ENCODE data around the gene ZNF791. TPM values are rescaled to one million over a fixed set of nuclear protein-coding genes. Genes with fewer than 3 reads are reported as not detected.

ZNF791 gene
- total RNA-seq, 1 donor from 2014 or later: 29.6 TPM

GRCh38 chr19:12667731-12668302, 57.1 kb downstream of the ZNF791 start:
- no peak for DNase-seq (ENCODE audit: low read depth)
- Histone ChIP-seq H3K9me3 (ENCODE audit: insufficient read depth, low read depth, low read length) (no peaks in the 10 kb centered on the region), H3K4me1 (ENCODE audit: insufficient read depth, low read length) (peaks cover 21% of the 10 kb centered on the region), H3K36me3 (ENCODE audit: insufficient read depth, low read length) (peaks cover 3% of the 10 kb centered on the region), H3K4me3 (ENCODE audit: insufficient read depth, low read depth, low read length) (no peak overlapping the region), H3K9ac (ENCODE audit: low read length) (peak overlapping the region; percentile 88), H4K20me1 (ENCODE audit: insufficient read depth, low read length) (peaks cover 19% of the 10 kb centered on the region), H3K4me2 (ENCODE audit: low read length) (peak overlapping the region; percentile 95), H3K79me2 (ENCODE audit: insufficient read depth, low read length) (peaks cover 55% of the 10 kb centered on the region), H3K27me3 (ENCODE audit: insufficient read depth, low read length) (no peaks in the 10 kb centered on the region), H3K27ac (ENCODE audit: low read depth, low read length) (no peak overlapping the region), H2AFZ (ENCODE audit: low read depth, low read length) (no peak overlapping the region)
- Mint-ChIP-seq H3K27me3 (ENCODE audit: low read depth, unreplicated experiment) (no peaks in the 10 kb centered on the region), H3K4me3 (ENCODE audit: unreplicated experiment) (peak overlapping the region; percentile 98), H3K27ac (ENCODE audit: unreplicated experiment) (no peak overlapping the region), H3K4me1 (ENCODE audit: low read depth, unreplicated experiment) (peaks cover 25% of the 10 kb centered on the region), H3K36me3 (ENCODE audit: low read depth, unreplicated experiment) (peaks cover 9% of the 10 kb centered on the region), H3K9me3 (ENCODE audit: unreplicated experiment) (no peaks in the 10 kb centered on the region)
- no peak for TF ChIP-seq CTCF (IDR thresholded peaks at IDR 0.05; ENCODE audit: insufficient read depth, low read depth, low read length)
- no peak for TF ChIP-seq EZH2 (IDR thresholded peaks at IDR 0.05; ENCODE audit: insufficient read depth, low read length)
- FAIRE-seq: no peak

GRCh38 chr19:12668346-12668745, 57.6 kb downstream of the ZNF791 start:
- no peaks in the 10 kb centered on the region for H3K9me3 ChIP-seq (ENCODE audit: insufficient read depth, low read depth, low read length)
- Mint-ChIP-seq H3K36me3 (ENCODE audit: low read depth, unreplicated experiment) (peaks cover 6% of the 10 kb centered on the region), H3K27me3 (ENCODE audit: low read depth, unreplicated experiment) (no peaks in the 10 kb centered on the region), H3K4me3 (ENCODE audit: unreplicated experiment) (peak overlapping the region; percentile 98), H3K27ac (ENCODE audit: unreplicated experiment) (peak overlapping the region; percentile 100), H3K4me1 (ENCODE audit: low read depth, unreplicated experiment) (peaks cover 25% of the 10 kb centered on the region), H3K9me3 (ENCODE audit: unreplicated experiment) (no peaks in the 10 kb centered on the region)
- peaks cover 55% of the 10 kb centered on the region for H3K79me2 ChIP-seq (ENCODE audit: insufficient read depth, low read length)
- DNase-seq (ENCODE audit: low read depth) (no peak), FAIRE-seq (no peak)
- peak overlapping the region; percentile 89 for H3K4me2 ChIP-seq (ENCODE audit: low read length)
- H4K20me1 ChIP-seq (ENCODE audit: insufficient read depth, low read length): peaks cover 19% of the 10 kb centered on the region
- no peaks in the 10 kb centered on the region for H3K27me3 ChIP-seq (ENCODE audit: insufficient read depth, low read length)
- TF ChIP-seq EZH2 (IDR thresholded peaks at IDR 0.05; ENCODE audit: insufficient read depth, low read length) (no peak), CTCF (IDR thresholded peaks at IDR 0.05; ENCODE audit: insufficient read depth, low read depth, low read length) (no peak)
- H2AFZ ChIP-seq (ENCODE audit: low read depth, low read length): no peak overlapping the region
- H3K4me1 ChIP-seq (ENCODE audit: insufficient read depth, low read length): peaks cover 21% of the 10 kb centered on the region
- H3K9ac ChIP-seq (ENCODE audit: low read length): peak overlapping the region; percentile 88
- peak overlapping the region; percentile 83 for H3K4me3 ChIP-seq (ENCODE audit: insufficient read depth, low read depth, low read length)
- peaks cover 3% of the 10 kb centered on the region for H3K36me3 ChIP-seq (ENCODE audit: insufficient read depth, low read length)
- H3K27ac ChIP-seq (ENCODE audit: low read depth, low read length): peak overlapping the region; percentile 97

- TF ChIP-seq CTCF (IDR thresholded peaks at IDR 0.05; ENCODE audit: insufficient read depth, low read depth, low read length): no peak
- TF ChIP-seq EZH2 (IDR thresholded peaks at IDR 0.05; ENCODE audit: insufficient read depth, low read length): no peak
- H3K27me3 ChIP-seq (ENCODE audit: insufficient read depth, low read length): no peaks in the 10 kb centered on the region
- Mint-ChIP-seq H3K4me1 (ENCODE audit: low read depth, unreplicated experiment) (peaks cover 25% of the 10 kb centered on the region), H3K36me3 (ENCODE audit: low read depth, unreplicated experiment) (peaks cover 6% of the 10 kb centered on the region), H3K4me3 (ENCODE audit: unreplicated experiment) (peak overlapping the region; percentile 98), H3K9me3 (ENCODE audit: unreplicated experiment) (no peaks in the 10 kb centered on the region), H3K27ac (ENCODE audit: unreplicated experiment) (peak overlapping the region; percentile 100), H3K27me3 (ENCODE audit: low read depth, unreplicated experiment) (no peaks in the 10 kb centered on the region)
- no peak for FAIRE-seq
- peak overlapping the region; percentile 84 for H2AFZ ChIP-seq (ENCODE audit: low read depth, low read length)
- peak overlapping the region; percentile 83 for H3K4me3 ChIP-seq (ENCODE audit: insufficient read depth, low read depth, low read length)
- DNase-seq (ENCODE audit: low read depth): peak; percentile 54
- peaks cover 21% of the 10 kb centered on the region for H3K4me1 ChIP-seq (ENCODE audit: insufficient read depth, low read length)
- H3K9me3 ChIP-seq (ENCODE audit: insufficient read depth, low read depth, low read length): no peaks in the 10 kb centered on the region
- H3K4me2 ChIP-seq (ENCODE audit: low read length): peak overlapping the region; percentile 89
- peaks cover 3% of the 10 kb centered on the region for H3K36me3 ChIP-seq (ENCODE audit: insufficient read depth, low read length)
- H4K20me1 ChIP-seq (ENCODE audit: insufficient read depth, low read length): peaks cover 19% of the 10 kb centered on the region
- H3K27ac ChIP-seq (ENCODE audit: low read depth, low read length): peak overlapping the region; percentile 97
- H3K79me2 ChIP-seq (ENCODE audit: insufficient read depth, low read length): peaks cover 55% of the 10 kb centered on the region
- peak overlapping the region; percentile 88 for H3K9ac ChIP-seq (ENCODE audit: low read length)
Measured at GRCh38 chr19:12668932-12669269, 58.2 kb downstream of the ZNF791 start.

All from astrocyte (in vitro differentiated cells and primary cell).